ENCODE data around the gene ARHGAP44. TPM values are rescaled to one million over a fixed set of nuclear protein-coding genes. Genes with fewer than 3 reads are reported as not detected.

The ARHGAP44 gene
- total RNA-seq, 1 donor from 2014 or later, result 6.5 TPM

DNA sequence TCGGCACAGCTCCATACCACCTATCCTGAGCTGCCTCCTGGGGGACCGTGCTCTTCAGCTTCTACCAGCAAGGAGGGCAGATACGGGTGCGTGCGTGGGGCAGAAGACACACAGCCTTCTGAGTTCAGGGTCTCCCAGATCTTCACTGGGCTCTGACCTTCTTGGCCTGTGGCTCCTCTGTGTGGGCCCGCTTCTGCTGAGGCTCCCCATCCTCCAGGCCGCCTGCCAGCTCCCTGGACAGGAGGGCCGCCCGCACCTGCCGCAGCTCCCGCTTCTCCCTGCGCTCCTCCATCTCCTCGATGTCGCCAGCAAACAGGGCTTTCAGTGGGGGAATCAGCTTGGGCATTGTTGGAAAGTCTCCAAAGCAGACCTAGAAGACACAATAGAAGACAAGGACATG lies 203.4 kb downstream of the ARHGAP44 start:
- TF ChIP-seq, protein P1, sequence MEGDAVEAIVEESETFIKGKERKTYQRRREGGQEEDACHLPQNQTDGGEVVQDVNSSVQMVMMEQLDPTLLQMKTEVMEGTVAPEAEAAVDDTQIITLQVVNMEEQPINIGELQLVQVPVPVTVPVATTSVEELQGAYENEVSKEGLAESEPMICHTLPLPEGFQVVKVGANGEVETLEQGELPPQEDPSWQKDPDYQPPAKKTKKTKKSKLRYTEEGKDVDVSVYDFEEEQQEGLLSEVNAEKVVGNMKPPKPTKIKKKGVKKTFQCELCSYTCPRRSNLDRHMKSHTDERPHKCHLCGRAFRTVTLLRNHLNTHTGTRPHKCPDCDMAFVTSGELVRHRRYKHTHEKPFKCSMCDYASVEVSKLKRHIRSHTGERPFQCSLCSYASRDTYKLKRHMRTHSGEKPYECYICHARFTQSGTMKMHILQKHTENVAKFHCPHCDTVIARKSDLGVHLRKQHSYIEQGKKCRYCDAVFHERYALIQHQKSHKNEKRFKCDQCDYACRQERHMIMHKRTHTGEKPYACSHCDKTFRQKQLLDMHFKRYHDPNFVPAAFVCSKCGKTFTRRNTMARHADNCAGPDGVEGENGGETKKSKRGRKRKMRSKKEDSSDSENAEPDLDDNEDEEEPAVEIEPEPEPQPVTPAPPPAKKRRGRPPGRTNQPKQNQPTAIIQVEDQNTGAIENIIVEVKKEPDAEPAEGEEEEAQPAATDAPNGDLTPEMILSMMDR (conservative IDR thresholded peaks at IDR 0.05), result no peak
- Mint-ChIP-seq H3K4me1 (peaks cover 2% of the 10 kb centered on the region), H3K9me3 (no peaks in the 10 kb centered on the region), H3K27me3 (ENCODE audit: low read depth) (no peaks in the 10 kb centered on the region), H3K36me3 (ENCODE audit: low read depth) (peaks cover 14% of the 10 kb centered on the region), H3K27ac (ENCODE audit: unreplicated experiment) (no peak overlapping the region), H3K4me3 (no peak overlapping the region)
- DNase-seq (ENCODE audit: low read depth, low spot score), result no peak

DNA sequence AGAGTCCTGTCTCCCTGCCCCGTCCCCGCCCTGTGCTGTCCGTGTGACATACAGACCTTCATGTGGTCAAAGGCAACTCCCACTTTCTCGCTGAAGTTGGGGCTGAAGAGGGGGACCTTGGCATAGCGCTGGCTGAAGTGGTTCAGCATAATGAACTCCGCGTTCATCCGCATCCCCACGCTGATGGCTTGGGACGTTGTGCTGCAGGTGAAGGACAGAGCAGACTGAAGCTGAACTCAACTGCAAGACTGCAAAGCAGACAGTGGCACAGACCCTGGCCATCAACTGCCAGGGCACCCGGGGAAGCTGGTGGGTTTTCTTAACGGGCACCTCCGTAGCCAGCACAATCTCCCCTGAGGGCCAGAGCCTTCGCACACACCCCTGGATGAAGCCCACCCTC lies 204.3 kb downstream of the ARHGAP44 start:
- no peak for DNase-seq (ENCODE audit: low read depth, low spot score)
- H3K4me1 Mint-ChIP-seq, result peaks cover 2% of the 10 kb centered on the region

DNA sequence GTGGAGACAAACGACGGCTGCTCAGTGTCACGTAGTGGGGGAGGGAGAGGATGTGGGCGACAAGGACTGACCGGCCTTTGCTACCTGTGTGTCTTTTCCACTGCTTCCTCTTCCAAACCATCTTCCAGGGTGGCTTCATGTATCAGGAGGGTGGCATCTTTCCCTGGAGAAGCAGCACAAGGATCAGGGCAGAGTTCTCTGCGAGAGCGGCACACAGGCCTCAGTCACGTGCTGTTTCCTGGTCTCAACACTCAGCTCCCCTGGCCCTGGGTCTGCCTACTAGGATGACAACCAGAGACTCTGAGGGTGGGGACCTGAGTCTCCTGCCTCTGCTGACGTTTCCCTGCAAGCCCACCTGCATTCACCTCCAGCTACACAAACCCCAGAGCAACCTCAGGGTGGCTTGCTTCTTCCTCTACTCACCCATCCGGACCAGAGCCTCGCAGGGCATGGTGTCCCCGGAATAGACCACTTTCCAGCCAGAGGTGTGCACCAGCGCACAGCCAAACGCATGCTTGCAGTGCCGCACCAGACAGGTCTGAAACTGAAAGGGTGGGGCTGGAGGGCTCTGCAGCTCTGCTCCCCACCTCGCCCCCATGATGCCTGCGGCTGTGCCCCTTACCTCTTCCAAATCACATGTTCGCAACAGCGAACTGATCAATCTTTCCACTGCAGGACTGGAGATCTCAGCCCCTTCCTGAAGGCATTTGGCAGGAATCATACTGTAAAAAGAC lies 205.2 kb downstream of the ARHGAP44 start:
- H3K9me3 Mint-ChIP-seq, result no peaks in the 10 kb centered on the region
- peaks cover 4% of the 10 kb centered on the region for H3K4me1 Mint-ChIP-seq
- no peaks in the 10 kb centered on the region for H3K27me3 Mint-ChIP-seq (ENCODE audit: low read depth)
- H3K4me3 Mint-ChIP-seq, result no peak overlapping the region
- no peak overlapping the region for H3K27ac Mint-ChIP-seq (ENCODE audit: unreplicated experiment)
- H3K36me3 Mint-ChIP-seq (ENCODE audit: low read depth), result peaks cover 18% of the 10 kb centered on the region
- DNase-seq (ENCODE audit: low read depth, low spot score), result no peak
- TF ChIP-seq, protein P1 (conservative IDR thresholded peaks at IDR 0.05), result no peak

More for the DNA sequence above, 204.3 kb downstream of the ARHGAP44 start:
- TF ChIP-seq, protein P1 (conservative IDR thresholded peaks at IDR 0.05), result no peak
- Mint-ChIP-seq H3K27ac (ENCODE audit: unreplicated experiment) (no peak overlapping the region), H3K4me3 (no peak overlapping the region), H3K9me3 (no peaks in the 10 kb centered on the region), H3K27me3 (ENCODE audit: low read depth) (no peaks in the 10 kb centered on the region), H3K36me3 (ENCODE audit: low read depth) (peaks cover 18% of the 10 kb centered on the region)

DNA sequence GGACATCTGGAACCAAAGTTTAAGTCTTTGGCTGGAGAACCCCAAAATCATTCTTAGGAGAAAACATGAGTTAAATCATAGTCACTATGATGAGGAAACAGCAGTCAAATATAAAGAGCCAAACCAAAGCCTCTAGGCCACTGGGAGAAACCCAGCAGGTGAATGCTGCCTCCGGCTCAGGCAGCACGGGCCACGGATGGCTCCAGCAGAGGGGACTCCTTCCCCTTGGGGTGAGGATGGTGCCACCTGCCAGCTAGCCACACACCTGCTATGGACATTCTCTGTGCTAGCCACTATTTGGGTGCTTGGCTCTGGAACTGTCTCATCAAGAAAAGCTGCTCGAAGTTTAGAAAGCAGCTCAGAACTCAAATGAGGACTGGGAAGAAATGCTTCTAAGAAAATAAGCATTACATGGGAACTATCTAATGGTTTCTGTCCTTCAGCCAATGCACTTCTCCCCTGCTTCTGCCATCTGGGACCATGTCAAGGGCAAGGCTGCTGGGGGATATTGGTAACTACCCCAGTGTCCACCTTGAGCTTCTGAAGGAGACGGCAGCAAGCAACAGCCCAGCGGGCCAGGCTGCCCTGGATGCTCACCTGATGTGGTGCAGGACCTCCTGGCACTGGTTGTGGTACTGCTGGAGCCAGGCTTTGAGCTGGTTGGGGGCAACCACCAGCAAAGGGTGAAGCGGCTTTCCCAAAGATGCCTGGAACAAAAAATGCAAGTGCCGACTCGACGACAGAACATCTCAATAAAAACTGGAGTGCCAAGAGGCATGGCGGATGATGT lies 206.0 kb downstream of the ARHGAP44 start:
- peaks cover 10% of the 10 kb centered on the region for H3K36me3 Mint-ChIP-seq (ENCODE audit: low read depth)
- H3K4me1 Mint-ChIP-seq, result peaks cover 4% of the 10 kb centered on the region
- no peak for DNase-seq (ENCODE audit: low read depth, low spot score)
- no peak overlapping the region for H3K4me3 Mint-ChIP-seq
- no peak overlapping the region for H3K27ac Mint-ChIP-seq (ENCODE audit: unreplicated experiment)
- H3K27me3 Mint-ChIP-seq (ENCODE audit: low read depth), result no peaks in the 10 kb centered on the region
- TF ChIP-seq, protein P1 (conservative IDR thresholded peaks at IDR 0.05), result no peak
- H3K9me3 Mint-ChIP-seq, result no peaks in the 10 kb centered on the region

DNA sequence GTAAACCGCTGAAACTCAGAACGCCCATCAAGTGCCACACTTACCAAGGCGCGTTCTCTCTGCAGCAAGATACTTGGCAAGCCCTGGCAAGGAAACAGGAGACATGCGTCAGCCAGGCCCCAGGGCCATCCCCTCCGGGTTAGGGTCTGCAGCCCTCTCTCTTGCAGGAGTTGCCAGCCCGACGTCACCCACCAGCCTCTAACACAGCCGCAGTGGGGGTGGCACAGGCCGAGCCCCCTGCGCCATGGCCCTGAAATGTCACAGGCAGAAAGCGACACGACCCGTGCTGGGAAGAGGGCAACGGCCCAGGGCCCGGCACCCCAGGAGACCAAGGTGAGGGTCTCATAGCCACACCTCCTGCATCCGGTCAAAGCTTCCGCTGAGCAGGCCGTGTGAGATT lies 206.6 kb downstream of the ARHGAP44 start:
- Mint-ChIP-seq H3K36me3 (ENCODE audit: low read depth) (peaks cover 10% of the 10 kb centered on the region), H3K9me3 (no peaks in the 10 kb centered on the region), H3K27ac (ENCODE audit: unreplicated experiment) (no peak overlapping the region), H3K4me3 (no peak overlapping the region), H3K4me1 (peaks cover 4% of the 10 kb centered on the region), H3K27me3 (ENCODE audit: low read depth) (no peaks in the 10 kb centered on the region)
- TF ChIP-seq, protein P1 (conservative IDR thresholded peaks at IDR 0.05), result no peak
- DNase-seq (ENCODE audit: low read depth, low spot score), result no peak
